Activated CD4-positive, alpha-beta T cell treated with anti-CD3 and anti-CD28 coated beads, Interleukin-2, amount 10 ng/mL, durations not matched to agents 24 days and 14 days (primary cell): ENCODE measurements around the gene TSHZ2. TPM values are rescaled to one million over a fixed set of nuclear protein-coding genes. Genes with fewer than 3 reads are reported as not detected.

Experiments used
- DNase-seq: peaks from one replicate; pipeline ENCODE4 v3.0.0; 2022
- H3K27ac Mint-ChIP-seq: one replicate; pipeline ENCODE4 v1.8.0; 2022; ENCODE audit warnings: mild to moderate bottlenecking, mixed read lengths
- H3K27me3 Mint-ChIP-seq: one replicate; pipeline ENCODE4 v1.8.0; 2022; ENCODE audit warnings: mixed read lengths
- H3K36me3 Mint-ChIP-seq: one replicate; pipeline ENCODE4 v1.8.0; 2022; ENCODE audit warnings: low read depth, mild to moderate bottlenecking, mixed read lengths
- H3K4me1 Mint-ChIP-seq: one replicate; pipeline ENCODE4 v1.8.0; 2021; ENCODE audit warnings: mixed read lengths
- H3K4me3 Mint-ChIP-seq: one replicate; pipeline ENCODE4 v1.8.0; 2022; ENCODE audit warnings: mild to moderate bottlenecking, moderate library complexity, mixed read lengths
- H3K9me3 Mint-ChIP-seq: one replicate; pipeline ENCODE4 v1.8.0; 2021; ENCODE audit warnings: mixed read lengths
- intact Hi-C: fragments of 100-400 bp; cut with micrococcal nuclease; formaldehyde crosslinking; loops from one replicate; pipeline ENCODE4 v1.15.1; 2023
- total RNA-seq: library from RNA; stranded (reverse); gene quantifications from 2 replicates; pipeline ENCODE4 v1.2.3, GENCODE V29; 2022

The TSHZ2 gene
- total RNA-seq, 1 donor from 2014 or later, result 29.5 TPM

GRCh38 chr20:53142225-53143127, 170.3 kb downstream of the TSHZ2 start:
- Mint-ChIP-seq H3K4me1 (peaks cover 42% of the 10 kb centered on the region), H3K27ac (peak overlapping the region; percentile 69), H3K4me3 (no peak overlapping the region), H3K9me3 (peaks cover 8% of the 10 kb centered on the region), H3K27me3 (no peaks in the 10 kb centered on the region), H3K36me3 (peaks cover 24% of the 10 kb centered on the region)
- intact Hi-C loops, result loop anchor here (10.0 kb wide), 2 partner anchors 738 to 802 kb away; no protein-coding TSS in a partner anchor
- no peak for DNase-seq

DNA sequence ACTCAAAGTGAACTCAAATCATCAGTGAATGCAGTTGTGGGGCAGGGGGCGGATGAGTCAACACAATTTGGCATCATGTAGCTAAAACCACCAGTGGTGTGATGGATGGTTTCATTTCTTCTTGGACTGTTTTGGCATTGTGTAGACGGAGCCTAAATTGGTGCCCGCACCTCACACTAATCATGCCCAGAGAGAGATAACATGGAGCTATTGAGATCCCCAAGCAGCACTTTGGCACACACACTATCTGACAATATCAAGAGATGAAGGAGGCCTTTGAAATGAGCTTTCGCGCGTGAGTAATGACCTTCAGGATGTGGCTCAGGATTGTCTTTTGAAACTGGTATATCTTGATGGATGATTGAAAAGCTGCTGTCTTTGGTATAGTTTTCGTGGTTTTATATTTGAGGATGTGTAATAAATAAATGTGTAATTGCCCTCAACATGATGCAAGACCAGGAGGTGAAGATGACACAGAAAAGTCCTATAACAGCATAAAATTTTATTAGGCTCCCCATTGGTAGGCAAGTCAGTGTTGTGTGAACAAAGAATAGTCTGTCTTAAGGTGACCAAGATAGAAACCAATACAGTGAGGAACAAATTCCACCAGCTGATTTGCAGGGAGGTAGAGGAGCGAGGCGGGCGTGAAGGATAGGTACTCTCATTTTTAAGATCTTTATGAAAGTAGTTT, 174.2 kb downstream of the TSHZ2 start:
- peak; percentile 65 for DNase-seq
- H3K4me1 Mint-ChIP-seq, result peaks cover 44% of the 10 kb centered on the region
- H3K4me3 Mint-ChIP-seq, result peak overlapping the region; percentile 58
- H3K27me3 Mint-ChIP-seq, result no peaks in the 10 kb centered on the region
- H3K36me3 Mint-ChIP-seq, result peaks cover 16% of the 10 kb centered on the region
- intact Hi-C loops, result loop anchor here (1.0 to 10.0 kb wide), 10 partner anchors 8 to 798 kb away; no protein-coding TSS in a partner anchor
- H3K9me3 Mint-ChIP-seq, result peaks cover 8% of the 10 kb centered on the region
- H3K27ac Mint-ChIP-seq, result peak overlapping the region; percentile 93

GRCh38 chr20:53148771-53149147, 176.6 kb downstream of the TSHZ2 start:
- no peak for DNase-seq
- intact Hi-C loops, result loop anchor here (5.0 to 10.0 kb wide), 4 partner anchors 54 to 796 kb away; no protein-coding TSS in a partner anchor
- H3K27ac Mint-ChIP-seq, result no peak overlapping the region
- H3K4me3 Mint-ChIP-seq, result peak overlapping the region; percentile 49
- H3K36me3 Mint-ChIP-seq, result peaks cover 7% of the 10 kb centered on the region
- H3K27me3 Mint-ChIP-seq, result no peaks in the 10 kb centered on the region
- peaks cover 3% of the 10 kb centered on the region for H3K9me3 Mint-ChIP-seq
- peaks cover 42% of the 10 kb centered on the region for H3K4me1 Mint-ChIP-seq

DNA sequence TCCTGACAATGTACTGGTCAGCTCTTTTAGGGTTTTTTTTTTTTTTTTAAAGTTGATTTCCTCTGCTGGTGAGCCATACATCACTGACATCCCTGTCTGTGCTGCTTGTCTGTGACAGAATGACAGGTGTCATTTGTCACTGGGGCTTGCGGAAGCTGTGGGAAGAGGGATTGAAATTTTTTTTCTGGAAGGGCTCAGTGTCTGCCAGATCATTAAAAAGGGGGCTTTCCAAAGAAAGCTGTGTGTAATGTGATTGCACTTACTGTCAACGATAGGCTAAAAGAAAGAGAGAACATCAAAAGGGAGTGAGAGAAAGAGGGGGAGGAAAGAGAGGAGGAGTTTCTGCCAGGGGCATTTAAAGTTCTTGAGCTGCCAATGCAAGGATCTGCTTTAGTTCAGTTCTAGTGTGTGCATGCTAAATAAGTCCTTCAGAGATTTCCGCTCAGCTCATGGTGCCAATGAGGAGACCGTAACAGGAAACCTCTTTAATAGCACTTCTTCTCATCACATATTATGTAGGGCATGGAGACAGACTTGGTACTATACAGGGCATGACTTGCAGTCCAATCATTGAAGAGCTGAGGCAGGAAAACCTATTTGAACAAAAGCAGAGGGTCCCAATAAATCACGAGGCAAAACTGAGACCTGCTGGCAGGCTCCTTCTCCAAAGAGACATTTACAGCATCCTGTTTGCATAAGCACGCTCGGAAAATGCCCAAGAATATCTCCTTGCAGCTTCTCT, 177.2 kb downstream of the TSHZ2 start:
- intact Hi-C loops, result loop anchor here (5.0 to 10.0 kb wide), 4 partner anchors 53 to 795 kb away; no protein-coding TSS in a partner anchor

DNA sequence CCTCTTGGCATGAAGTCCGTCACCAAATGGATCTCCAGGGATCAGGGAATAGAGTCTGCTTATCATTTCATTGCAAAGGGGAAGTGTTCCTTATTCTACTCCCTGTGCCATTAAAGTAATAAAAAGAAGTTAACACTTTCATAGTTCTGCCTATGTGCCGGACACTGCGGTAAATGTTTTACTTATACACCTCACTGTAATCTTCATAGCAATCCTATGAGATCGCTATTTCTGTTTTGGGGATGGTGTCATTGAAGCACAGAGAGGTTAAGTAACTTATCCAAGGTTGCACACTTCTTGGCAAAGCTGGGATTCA, 177.7 kb downstream of the TSHZ2 start:
- Mint-ChIP-seq H3K36me3 (peaks cover 2% of the 10 kb centered on the region), H3K27me3 (no peaks in the 10 kb centered on the region), H3K4me3 (no peak overlapping the region), H3K9me3 (peaks cover 3% of the 10 kb centered on the region), H3K27ac (no peak overlapping the region), H3K4me1 (peaks cover 49% of the 10 kb centered on the region)
- DNase-seq, result no peak
- intact Hi-C loops, result loop anchor here (5.0 to 10.0 kb wide), 4 partner anchors 52 to 795 kb away; no protein-coding TSS in a partner anchor

More for the DNA sequence above, 177.2 kb downstream of the TSHZ2 start:
- Mint-ChIP-seq H3K27ac (peak overlapping the region; percentile 43), H3K27me3 (no peaks in the 10 kb centered on the region), H3K4me3 (peak overlapping the region; percentile 49), H3K4me1 (peaks cover 44% of the 10 kb centered on the region), H3K9me3 (peaks cover 3% of the 10 kb centered on the region), H3K36me3 (peaks cover 4% of the 10 kb centered on the region)
- no peak for DNase-seq

GRCh38 chr20:53150532-53150931, 178.4 kb downstream of the TSHZ2 start:
- H3K4me3 Mint-ChIP-seq, result no peak overlapping the region
- no peak for DNase-seq
- H3K36me3 Mint-ChIP-seq, result peaks cover 4% of the 10 kb centered on the region
- H3K27me3 Mint-ChIP-seq, result no peaks in the 10 kb centered on the region
- H3K27ac Mint-ChIP-seq, result no peak overlapping the region
- intact Hi-C loops, result no loop called here
- H3K9me3 Mint-ChIP-seq, result peaks cover 3% of the 10 kb centered on the region
- peaks cover 54% of the 10 kb centered on the region for H3K4me1 Mint-ChIP-seq

DNA sequence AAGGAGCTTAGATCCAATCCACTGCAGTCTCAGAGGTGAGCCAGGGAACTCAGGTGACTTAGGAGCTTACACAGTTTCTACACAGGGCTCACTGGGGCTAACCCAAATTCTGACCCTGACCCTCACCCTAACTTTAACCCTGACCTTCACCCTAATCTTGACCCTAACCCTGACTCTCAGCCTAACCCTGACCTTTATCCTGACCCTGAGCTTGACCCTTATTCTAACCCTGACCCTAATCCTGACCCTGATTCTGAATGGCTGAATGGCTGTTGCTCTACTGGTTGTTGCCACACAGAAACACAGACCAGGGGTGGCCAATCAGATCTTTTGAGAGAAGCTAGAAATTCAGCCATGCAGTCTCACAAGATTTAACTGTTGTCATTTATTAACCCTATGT, 180.1 kb downstream of the TSHZ2 start:
- H3K36me3 Mint-ChIP-seq, result peaks cover 2% of the 10 kb centered on the region
- no peaks in the 10 kb centered on the region for H3K27me3 Mint-ChIP-seq
- H3K9me3 Mint-ChIP-seq, result no peaks in the 10 kb centered on the region
- no peak overlapping the region for H3K27ac Mint-ChIP-seq
- peaks cover 38% of the 10 kb centered on the region for H3K4me1 Mint-ChIP-seq
- intact Hi-C loops, result no loop called here
- no peak for DNase-seq
- no peak overlapping the region for H3K4me3 Mint-ChIP-seq

DNA sequence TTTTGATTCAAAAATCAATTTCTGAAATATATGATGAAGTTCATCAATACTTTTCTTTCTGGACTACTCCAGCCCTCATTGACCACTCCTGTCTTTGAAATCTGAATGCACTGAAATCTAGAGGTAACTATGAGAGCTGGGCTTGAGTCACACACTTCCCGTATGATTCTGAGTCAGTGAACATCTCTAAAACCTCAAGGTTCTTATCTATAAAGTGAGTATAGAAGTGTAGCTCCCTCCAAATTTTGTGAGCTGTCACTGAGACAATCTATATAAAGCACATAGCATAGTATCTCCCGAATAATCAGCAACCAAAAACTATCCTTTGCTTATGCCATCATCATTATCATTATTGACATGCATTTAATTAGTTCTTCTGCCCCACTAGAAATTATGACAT, 182.4 kb downstream of the TSHZ2 start:
- Mint-ChIP-seq H3K4me1 (peaks cover 36% of the 10 kb centered on the region), H3K27me3 (no peaks in the 10 kb centered on the region), H3K9me3 (peaks cover 7% of the 10 kb centered on the region), H3K27ac (peak overlapping the region; percentile 60), H3K4me3 (peak overlapping the region; percentile 13), H3K36me3 (peaks cover 9% of the 10 kb centered on the region)
- intact Hi-C loops, result loop anchor here (1.0 kb wide), 1 partner anchor 8 kb away; no protein-coding TSS in a partner anchor
- DNase-seq, result peak; percentile 64

DNA sequence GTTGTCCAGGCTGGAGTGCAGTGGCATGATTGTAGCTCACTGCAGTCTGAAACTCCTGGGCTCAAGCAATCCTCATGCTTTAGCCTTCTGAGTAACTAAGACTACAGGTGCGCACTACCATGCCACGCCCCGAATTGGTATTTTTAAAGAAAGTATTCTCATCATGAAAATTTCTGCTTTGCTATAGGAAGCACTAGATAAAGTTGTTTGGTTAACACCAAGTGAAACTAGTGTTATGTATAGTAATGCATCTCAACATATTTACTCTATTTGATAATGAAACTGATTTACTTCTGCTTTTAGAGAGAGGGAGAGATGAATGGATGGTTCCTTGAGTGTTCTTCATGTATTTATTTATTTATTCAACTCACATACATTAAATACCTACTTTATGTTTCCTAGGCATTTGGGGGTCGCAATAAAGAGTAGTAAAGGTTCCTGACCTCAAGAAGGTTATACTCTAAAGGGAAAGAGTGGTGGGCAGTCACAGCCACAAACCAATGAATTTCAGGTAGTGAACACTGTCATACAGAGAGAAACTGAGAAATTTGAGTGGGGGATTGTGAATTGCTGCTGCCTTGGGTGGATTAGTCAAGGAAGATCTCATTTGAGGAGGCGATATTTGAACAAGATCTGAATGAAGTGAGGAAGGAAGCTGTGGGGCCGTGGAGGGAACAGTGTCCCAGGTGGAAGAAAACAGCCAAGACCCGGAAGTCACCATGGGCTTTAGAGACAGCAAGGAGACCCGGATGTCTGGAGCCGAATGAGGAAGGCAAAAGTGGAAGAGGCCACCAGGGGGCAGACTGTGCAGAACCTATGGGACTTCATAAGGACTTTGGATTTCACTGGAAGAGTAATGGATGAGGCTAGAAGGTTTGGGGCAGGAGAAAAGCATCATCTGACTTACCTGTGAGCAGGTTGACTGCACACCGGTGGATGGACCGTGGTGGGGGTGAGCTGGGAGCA, 185.6 kb downstream of the TSHZ2 start:
- H3K4me3 Mint-ChIP-seq, result no peak overlapping the region
- H3K4me1 Mint-ChIP-seq, result peaks cover 40% of the 10 kb centered on the region
- peak overlapping the region; percentile 46 for H3K27ac Mint-ChIP-seq
- peaks cover 7% of the 10 kb centered on the region for H3K9me3 Mint-ChIP-seq
- DNase-seq, result peak; percentile 70
- H3K36me3 Mint-ChIP-seq, result peaks cover 11% of the 10 kb centered on the region
- intact Hi-C loops, result no loop called here
- H3K27me3 Mint-ChIP-seq, result no peaks in the 10 kb centered on the region

DNA sequence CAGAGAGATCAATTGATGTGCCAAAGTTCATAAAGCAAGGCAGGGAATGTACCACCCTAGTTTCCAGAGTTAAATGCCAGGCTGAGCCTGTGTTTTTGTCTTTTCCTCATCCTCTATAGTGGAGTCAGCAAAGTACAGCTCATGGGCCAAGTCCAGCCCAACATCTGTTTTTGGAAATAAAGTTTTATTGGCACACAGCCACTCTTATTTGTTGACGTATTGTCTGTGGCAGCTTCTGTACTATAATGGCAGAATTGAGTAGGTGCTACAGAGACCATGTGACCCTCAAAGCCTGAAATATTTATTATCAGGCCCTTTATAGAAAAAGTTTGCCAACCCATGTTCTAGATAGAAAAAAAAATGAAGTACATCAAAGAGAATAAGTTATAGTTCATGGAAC, 187.0 kb downstream of the TSHZ2 start:
- peaks cover 37% of the 10 kb centered on the region for H3K4me1 Mint-ChIP-seq
- H3K27ac Mint-ChIP-seq, result no peak overlapping the region
- no peak for DNase-seq
- H3K36me3 Mint-ChIP-seq, result peaks cover 11% of the 10 kb centered on the region
- intact Hi-C loops, result no loop called here
- H3K27me3 Mint-ChIP-seq, result no peaks in the 10 kb centered on the region
- H3K4me3 Mint-ChIP-seq, result no peak overlapping the region
- peaks cover 7% of the 10 kb centered on the region for H3K9me3 Mint-ChIP-seq

DNA sequence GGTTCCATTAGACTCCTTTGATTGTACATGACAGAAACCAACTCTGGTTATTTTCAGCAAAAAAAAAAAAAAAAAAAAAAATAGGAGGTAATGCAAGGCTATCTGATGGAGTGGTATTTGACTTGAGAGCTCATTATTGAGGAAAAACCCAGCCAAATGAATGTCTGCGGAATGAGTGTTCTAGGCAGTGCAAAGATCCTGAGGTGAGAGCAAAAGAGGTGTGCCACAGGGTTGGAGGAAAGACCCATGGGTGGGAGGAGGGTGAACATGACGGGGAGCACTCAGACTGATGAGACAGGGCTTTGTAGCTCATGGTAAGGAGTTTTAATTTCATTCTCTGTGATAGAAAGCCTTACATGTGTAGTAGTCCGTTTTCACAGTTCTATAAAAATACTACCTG, 188.9 kb downstream of the TSHZ2 start:
- Mint-ChIP-seq H3K9me3 (peaks cover 7% of the 10 kb centered on the region), H3K4me1 (peaks cover 26% of the 10 kb centered on the region), H3K4me3 (no peak overlapping the region), H3K36me3 (peaks cover 10% of the 10 kb centered on the region), H3K27me3 (no peaks in the 10 kb centered on the region), H3K27ac (no peak overlapping the region)
- DNase-seq, result no peak
- intact Hi-C loops, result loop anchor here (2.0 kb wide), 1 partner anchor 14 kb away; no protein-coding TSS in a partner anchor

- Mint-ChIP-seq H3K4me1 (peaks cover 26% of the 10 kb centered on the region), H3K9me3 (peaks cover 7% of the 10 kb centered on the region), H3K27ac (no peak overlapping the region), H3K4me3 (no peak overlapping the region), H3K27me3 (no peaks in the 10 kb centered on the region), H3K36me3 (peaks cover 10% of the 10 kb centered on the region)
- intact Hi-C loops, result loop anchor here (2.0 kb wide), 1 partner anchor 15 kb away; no protein-coding TSS in a partner anchor
- no peak for DNase-seq
These were observed 189.3 kb downstream of the TSHZ2 start for GRCh38 chr20:53161473-53161872.
